SK-N-SH treated with all-trans-retinoic acid at 6 μM for 48 hours (cell line): Measurements from ENCODE around the gene ECI1.

Experiments
- ARNTL ChIP-seq: fragments of 450-650 bp; formaldehyde crosslinking; IDR thresholded peaks from 2 replicates; pipeline ENCODE4 v1.5.0; 2020; ENCODE audit warnings: low read depth, mild to moderate bottlenecking, moderate library complexity, borderline replicate concordance
- CREB5 ChIP-seq: fragments of 250-450 bp; sonication (Bioruptor Pico); IDR thresholded peaks from 2 replicates; pipeline ENCODE4 v1.5.1; 2020; ENCODE audit warnings: low read depth, mild to moderate bottlenecking, moderate library complexity
- PATZ1 ChIP-seq: fragments of 250-450 bp; sonication (Bioruptor Pico); IDR thresholded peaks from 2 replicates; pipeline ENCODE4 v1.8.0; 2020; ENCODE audit warnings: mild to moderate bottlenecking, moderate library complexity, borderline replicate concordance
- POU6F1 ChIP-seq: fragments of 250-450 bp; sonication (Bioruptor Pico); IDR thresholded peaks from 2 replicates; pipeline ENCODE4 v1.8.0; 2021; ENCODE audit warnings: low read depth, mild to moderate bottlenecking, moderate library complexity, borderline replicate concordance
- PPARA ChIP-seq: fragments of 250-450 bp; sonication (Bioruptor Pico); IDR thresholded peaks from 2 replicates; pipeline ENCODE4 v1.5.0; 2020; ENCODE audit warnings: mild to moderate bottlenecking, borderline replicate concordance
- ZFP30 ChIP-seq: fragments of 450-650 bp; formaldehyde crosslinking; IDR thresholded peaks from 2 replicates; pipeline ENCODE4 v1.5.0; 2022; ENCODE audit warnings: mild to moderate bottlenecking, moderate library complexity

- TF ChIP-seq POU6F1 (CRISPR knock-in tag), result no peak
- TF ChIP-seq CREB5 (CRISPR knock-in tag), result no peak
- peak; percentile 80; the same call in 1 of the 2 replicates for TF ChIP-seq ZFP30 (CRISPR knock-in tag)
- TF ChIP-seq PPARA (CRISPR knock-in tag), result no peak; the same call in 1 of the 2 replicates
- peak; percentile 94; the same call in 1 of the 2 replicates for TF ChIP-seq ARNTL (CRISPR knock-in tag)
- TF ChIP-seq PATZ1 (CRISPR knock-in tag), result no peak
Observed at GRCh38 chr16:2214719-2214968, 36.7 kb downstream of the ECI1 start, which contains the start of gene PGP.
